Measurements from ENCODE around the gene SCAND1.
"Not testable (repeated sequence)": the region's sequence is repeated elsewhere in the genome, so short reads cannot be mapped to it uniquely, and the experiment has no call there.

Gene SCAND1

GRCh38 chr20:35959291-35959690 lies 5.0 kb upstream of the SCAND1 start:
- DNase-seq (ENCODE audit: low spot score) = not testable (repeated sequence)

GRCh38 chr20:35956616-35957015 lies 2.3 kb upstream of the SCAND1 start:
- no peak for DNase-seq (ENCODE audit: low spot score)

DNA sequence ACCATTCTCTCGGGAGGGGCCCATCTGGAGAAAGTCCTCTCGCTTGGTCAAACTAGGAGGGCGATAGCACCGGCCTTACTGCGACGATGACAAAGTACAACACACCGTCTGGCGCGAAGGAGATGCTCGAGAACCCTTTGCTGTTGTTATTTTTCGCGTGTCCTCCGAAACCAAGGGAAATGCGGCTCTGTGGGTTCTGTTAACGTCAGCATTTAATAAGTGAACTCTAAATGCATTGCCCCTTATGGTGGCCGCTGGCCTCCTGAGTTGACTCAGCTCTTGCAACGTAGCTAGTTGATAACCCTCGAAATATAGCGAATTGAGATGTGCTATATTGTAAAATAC lies 577 bp upstream of the SCAND1 start:
- peak; percentile 40 for DNase-seq (ENCODE audit: low spot score)

- DNase-seq (ENCODE audit: low spot score) = peak; percentile 67
Observed at GRCh38 chr20:35953387-35954199, 709 bp downstream of the SCAND1 start.

- peak; percentile 17 for DNase-seq (ENCODE audit: low spot score)
Observed at GRCh38 chr20:35952480-35953386, 1.6 kb downstream of the SCAND1 start.

- DNase-seq (ENCODE audit: low spot score) = not testable (repeated sequence)
Observed at GRCh38 chr20:35952080-35952479, 2.2 kb downstream of the SCAND1 start.

GRCh38 chr20:35950093-35950492 lies 4.2 kb downstream of the SCAND1 start:
- no peak for DNase-seq (ENCODE audit: low spot score)

DNA sequence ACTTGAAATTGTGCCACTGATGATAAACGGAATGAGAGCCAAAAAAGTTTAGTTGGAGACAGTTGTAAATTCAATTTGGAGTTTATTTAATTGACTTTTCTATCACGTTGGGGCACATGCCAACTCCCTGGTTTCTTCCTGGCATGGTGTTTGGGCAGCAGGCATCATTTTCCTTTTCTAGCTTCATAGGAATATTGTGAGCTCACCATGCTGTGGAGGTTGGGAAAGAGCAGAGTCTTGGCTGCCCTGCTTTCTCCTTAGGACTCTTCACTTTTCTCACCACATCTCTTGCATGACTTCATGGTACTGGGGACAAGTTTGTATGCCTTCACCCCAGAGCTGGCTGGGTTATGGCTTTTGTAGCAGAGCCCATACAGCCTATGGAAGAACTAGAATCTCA lies 6.4 kb downstream of the SCAND1 start:
- no peak for DNase-seq (ENCODE audit: low spot score)

- DNase-seq (ENCODE audit: low spot score) = no peak
Observed at GRCh38 chr20:35947489-35947888, 6.8 kb downstream of the SCAND1 start.

GRCh38 chr20:35942243-35942642 lies 12.1 kb downstream of the SCAND1 start:
- DNase-seq (ENCODE audit: low spot score) = no peak

- no peak for DNase-seq (ENCODE audit: low spot score)
Observed at GRCh38 chr20:35941620-35942019, 12.7 kb downstream of the SCAND1 start.

GRCh38 chr20:35939264-35939663 lies 15.0 kb downstream of the SCAND1 start:
- no peak for DNase-seq (ENCODE audit: low spot score)

- no peak for DNase-seq (ENCODE audit: low spot score)
Observed at GRCh38 chr20:35934050-35934449, 20.3 kb downstream of the SCAND1 start.

DNA sequence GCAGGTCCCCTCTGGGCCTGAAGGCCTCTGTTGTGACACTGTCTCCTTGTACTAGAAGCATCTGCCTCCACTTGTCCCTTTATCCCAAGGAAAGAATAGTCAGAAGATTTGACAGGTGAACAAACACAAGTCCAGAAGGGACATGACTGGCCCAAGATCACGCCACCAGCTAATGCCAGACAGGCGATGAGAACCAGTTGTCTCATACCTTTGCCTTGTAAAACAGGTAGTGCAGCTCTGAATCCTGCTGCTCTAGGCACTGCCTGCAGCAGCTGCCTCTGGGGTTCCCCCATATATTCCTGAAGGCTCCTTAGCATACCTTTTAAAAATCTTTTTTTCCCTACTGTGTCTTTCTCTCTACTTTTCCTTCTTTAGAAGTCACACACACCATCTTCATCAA lies 25.0 kb downstream of the SCAND1 start:
- no peak for DNase-seq (ENCODE audit: low spot score)

DNA sequence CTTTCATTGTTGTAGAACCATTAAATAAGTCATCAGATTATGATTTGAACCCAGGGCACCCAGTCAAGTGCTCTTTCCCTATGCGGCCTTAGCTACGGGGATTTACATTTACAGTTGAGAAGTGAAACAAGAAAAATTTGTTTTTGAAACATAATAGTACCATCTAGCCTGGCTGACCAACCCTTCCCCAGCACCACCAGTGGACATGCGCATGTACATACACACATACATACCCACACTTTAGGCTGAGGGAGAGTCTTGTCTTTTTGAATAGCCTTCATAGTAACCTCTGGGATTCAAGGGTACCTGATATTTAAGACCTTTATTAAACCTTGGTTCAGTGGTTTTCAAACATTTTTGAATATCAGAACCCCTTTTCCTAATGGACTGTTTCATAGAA lies 33.8 kb downstream of the SCAND1 start:
- DNase-seq (ENCODE audit: low spot score) = no peak

- DNase-seq (ENCODE audit: low spot score) = no peak
Observed at GRCh38 chr20:35918021-35918420, 36.3 kb downstream of the SCAND1 start.

DNA sequence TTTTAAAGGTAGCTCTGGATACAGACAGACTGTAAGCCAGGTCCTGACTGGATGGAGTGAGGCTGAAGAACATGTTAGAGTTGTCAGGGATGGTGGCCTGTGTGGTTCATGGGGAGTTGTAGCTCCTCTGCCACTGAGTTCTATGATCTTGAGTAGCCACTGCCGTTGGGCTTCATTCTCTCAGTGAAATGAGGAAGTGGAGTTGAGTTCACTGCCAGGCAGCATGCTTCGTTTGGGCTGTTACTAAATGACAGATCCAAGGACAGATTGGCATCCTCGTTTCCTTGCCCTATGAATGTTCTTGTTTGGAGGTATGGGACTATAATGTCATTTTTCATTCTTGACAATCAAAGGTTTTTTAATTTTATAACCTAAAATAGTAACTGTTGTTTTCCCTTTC lies 37.2 kb downstream of the SCAND1 start:
- DNase-seq (ENCODE audit: low spot score) = no peak

GRCh38 chr20:35912881-35913280 lies 41.4 kb downstream of the SCAND1 start:
- DNase-seq (ENCODE audit: low spot score) = no peak

- no peak for DNase-seq (ENCODE audit: low spot score)
Observed at GRCh38 chr20:35910254-35910653, 44.0 kb downstream of the SCAND1 start.

DNA sequence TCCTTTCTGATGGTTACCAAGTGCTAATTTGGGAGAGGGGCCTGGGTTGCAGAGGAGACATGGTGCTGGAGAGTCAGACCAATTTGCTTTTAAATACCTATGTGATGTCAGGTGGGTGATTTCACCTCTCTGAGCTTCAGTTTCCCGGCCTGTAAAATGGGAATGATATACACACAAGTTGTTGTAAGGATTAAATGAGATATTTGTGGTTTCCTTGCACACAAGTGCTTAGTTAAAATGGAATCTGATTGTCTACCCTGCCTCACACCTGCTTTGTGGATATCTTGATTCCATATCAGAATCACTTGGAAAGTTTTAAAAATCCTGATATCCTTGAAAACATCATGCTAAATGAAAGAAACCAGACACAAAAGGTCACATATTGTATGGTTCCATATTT lies 44.5 kb downstream of the SCAND1 start:
- DNase-seq (ENCODE audit: low spot score) = no peak

- DNase-seq (ENCODE audit: low spot score) = no peak
Observed at GRCh38 chr20:35909176-35909575, 45.1 kb downstream of the SCAND1 start.

GRCh38 chr20:35908007-35908406 lies 46.3 kb downstream of the SCAND1 start:
- DNase-seq (ENCODE audit: low spot score) = no peak

DNA sequence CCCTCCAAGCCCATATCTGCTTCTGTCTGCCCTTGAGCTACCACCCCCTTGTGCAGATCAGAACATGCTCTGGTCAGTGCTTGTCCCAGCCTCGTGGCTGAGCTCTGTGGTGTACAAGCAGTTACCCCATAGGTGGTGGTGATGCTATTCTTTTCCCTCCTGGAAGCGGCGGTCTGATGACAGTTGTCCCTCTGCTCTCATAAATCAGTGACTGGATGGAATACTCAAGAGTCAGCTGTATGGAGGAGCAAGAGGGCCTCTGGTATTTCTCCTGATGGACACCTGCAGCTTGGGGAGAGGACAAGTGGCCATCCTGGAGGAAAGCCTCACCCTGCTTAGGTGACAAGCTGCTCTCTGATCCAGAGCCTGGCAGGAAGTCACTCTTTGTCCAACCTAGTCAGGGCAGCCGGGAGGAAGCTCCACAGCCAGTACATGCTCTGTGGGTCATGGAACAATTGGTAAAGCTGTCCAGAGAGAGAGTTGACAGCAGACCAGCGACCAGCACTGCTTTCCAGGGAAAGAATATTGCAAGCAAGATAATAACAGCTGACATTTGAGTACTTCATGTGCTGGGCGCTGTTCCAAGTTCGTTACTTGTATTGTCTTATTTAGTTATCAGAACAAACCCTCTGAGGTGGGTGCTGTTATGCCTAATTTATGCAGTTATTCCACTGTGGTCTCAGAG lies 47.1 kb downstream of the SCAND1 start:
- peak; percentile 16 for DNase-seq (ENCODE audit: low spot score)

Measured in kidney capillary endothelial cell (primary cell).